Measurements from ENCODE around the gene PKN3.

DNA sequence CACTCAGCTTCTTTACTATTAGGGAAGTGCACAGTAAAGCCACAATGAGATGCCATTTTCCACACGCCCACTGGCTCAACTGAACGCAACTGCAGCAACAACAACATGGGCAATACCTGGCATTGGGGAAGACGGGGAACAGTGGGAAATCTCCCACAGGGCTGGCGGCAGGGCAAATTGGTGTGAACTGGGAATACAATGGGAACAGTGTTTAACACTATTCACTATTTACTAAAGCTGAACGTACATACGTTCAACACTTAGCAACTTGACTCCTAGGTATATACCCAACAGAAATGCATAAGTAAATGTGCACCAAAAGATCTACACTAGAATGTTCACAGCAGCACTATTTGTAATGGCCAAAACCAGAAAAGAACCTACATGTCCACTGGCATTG is 55.3 kb downstream of the PKN3 start:
- TF ChIP-seq, protein P1, sequence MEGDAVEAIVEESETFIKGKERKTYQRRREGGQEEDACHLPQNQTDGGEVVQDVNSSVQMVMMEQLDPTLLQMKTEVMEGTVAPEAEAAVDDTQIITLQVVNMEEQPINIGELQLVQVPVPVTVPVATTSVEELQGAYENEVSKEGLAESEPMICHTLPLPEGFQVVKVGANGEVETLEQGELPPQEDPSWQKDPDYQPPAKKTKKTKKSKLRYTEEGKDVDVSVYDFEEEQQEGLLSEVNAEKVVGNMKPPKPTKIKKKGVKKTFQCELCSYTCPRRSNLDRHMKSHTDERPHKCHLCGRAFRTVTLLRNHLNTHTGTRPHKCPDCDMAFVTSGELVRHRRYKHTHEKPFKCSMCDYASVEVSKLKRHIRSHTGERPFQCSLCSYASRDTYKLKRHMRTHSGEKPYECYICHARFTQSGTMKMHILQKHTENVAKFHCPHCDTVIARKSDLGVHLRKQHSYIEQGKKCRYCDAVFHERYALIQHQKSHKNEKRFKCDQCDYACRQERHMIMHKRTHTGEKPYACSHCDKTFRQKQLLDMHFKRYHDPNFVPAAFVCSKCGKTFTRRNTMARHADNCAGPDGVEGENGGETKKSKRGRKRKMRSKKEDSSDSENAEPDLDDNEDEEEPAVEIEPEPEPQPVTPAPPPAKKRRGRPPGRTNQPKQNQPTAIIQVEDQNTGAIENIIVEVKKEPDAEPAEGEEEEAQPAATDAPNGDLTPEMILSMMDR (IDR thresholded peaks at IDR 0.05) = no peak
- no peak for TF ChIP-seq POLR2A (IDR thresholded peaks at IDR 0.05)
